GM23248 (cell line): Measurements from ENCODE around the gene WWOX. TPM values are rescaled to one million over a fixed set of nuclear protein-coding genes. Genes with fewer than 3 reads are reported as not detected.

Experiments
- DNase-seq: peaks from one replicate; pipeline ENCODE4 v3.0.0-alpha.2; 2015
- H2AFZ ChIP-seq: fragments of 200-600 bp; sonication (generic); 2 replicates; pipeline ENCODE4 v1.6.1; 2016; ENCODE audit warnings: antibody characterized with exemption
- H3F3A ChIP-seq: fragments of 200-600 bp; sonication (generic); 2 replicates; pipeline ENCODE4 v1.6.1; 2016; ENCODE audit warnings: mild to moderate bottlenecking, antibody characterized with exemption, mixed run types; ENCODE audit not compliant: insufficient read depth
- H3K27ac ChIP-seq: fragments of 200-600 bp; sonication (generic); 2 replicates; pipeline ENCODE4 v1.5.1; 2016; ENCODE audit warnings: mild to moderate bottlenecking
- H3K27me3 ChIP-seq: fragments of 200-600 bp; sonication (generic); replicated peaks from 2 replicates; pipeline ENCODE4 v1.6.1; 2016; ENCODE audit warnings: mild to moderate bottlenecking; ENCODE audit not compliant: insufficient read depth
- H3K36me3 ChIP-seq: fragments of 200-600 bp; sonication (generic); 2 replicates; pipeline ENCODE4 v1.6.1; 2016; ENCODE audit warnings: low read depth, mild to moderate bottlenecking
- H3K4me1 ChIP-seq: fragments of 200-600 bp; sonication (generic); 2 replicates; pipeline ENCODE4 v1.6.1; 2016; ENCODE audit warnings: mild to moderate bottlenecking; ENCODE audit not compliant: insufficient read depth
- H3K4me2 ChIP-seq: fragments of 200-600 bp; sonication (generic); one replicate; pipeline ENCODE4 v1.6.1; 2016; ENCODE audit warnings: mild to moderate bottlenecking; ENCODE audit not compliant: unreplicated experiment
- H3K4me3 ChIP-seq: fragments of 200-600 bp; sonication (generic); 2 replicates; pipeline ENCODE4 v1.5.1; 2016; ENCODE audit warnings: mild to moderate bottlenecking
- H3K79me2 ChIP-seq: fragments of 200-600 bp; sonication (generic); 2 replicates; pipeline ENCODE4 v1.6.1; 2016; ENCODE audit warnings: mild to moderate bottlenecking; ENCODE audit not compliant: insufficient read depth
- H3K9ac ChIP-seq: fragments of 200-600 bp; sonication (generic); 2 replicates; pipeline ENCODE4 v1.6.1; 2016; ENCODE audit warnings: mild to moderate bottlenecking
- H3K9me2 ChIP-seq: fragments of 200-600 bp; sonication (generic); 2 replicates; pipeline ENCODE4 v1.6.1; 2016; ENCODE audit warnings: mixed run types, mild to moderate bottlenecking, moderate library complexity; ENCODE audit not compliant: insufficient read depth
- H3K9me3 ChIP-seq: fragments of 200-600 bp; sonication (generic); one replicate; pipeline ENCODE4 v1.6.1; 2017; ENCODE audit warnings: low read depth
- H4K20me1 ChIP-seq: fragments of 200-600 bp; sonication (generic); 2 replicates; pipeline ENCODE4 v1.6.0; 2016; ENCODE audit not compliant: insufficient read depth
- EZH2 ChIP-seq: fragments of 200-600 bp; sonication (generic); IDR thresholded peaks from 2 replicates; pipeline ENCODE4 v1.6.1; 2018; ENCODE audit warnings: antibody characterized with exemption, mild to moderate bottlenecking; ENCODE audit not compliant: insufficient read depth, poor library complexity, severe bottlenecking
- EZH2phosphoT487 ChIP-seq: fragments of 200-600 bp; sonication (generic); IDR thresholded peaks from 2 replicates; pipeline ENCODE4 v1.6.1; 2018; ENCODE audit warnings: antibody characterized with exemption, moderate library complexity, mild to moderate bottlenecking, low read depth; ENCODE audit not compliant: insufficient read depth
- WGBS, 2 experiments: methylation state at CpG; one replicate each; pipeline ENCODE4 v1.1.6; 2015 to 2017; ENCODE audit warnings: low lambda C conversion rate in 2 of 2, low coverage in 1 of 2; ENCODE audit errors: missing lambda C conversion rate in 2 of 2; 5-methylcytosine and 5-hydroxymethylcytosine counted together
- in situ Hi-C: fragments of 300-500 bp; cut with MboI; formaldehyde crosslinking; loops from 2 replicates; pipeline ENCODE4 v1.15.0; 2020
- polyA plus RNA-seq: library from polyadenylated mRNA; unstranded; fragments of >200 nt; fragmentation: Nextera tagmentation; extraction: Ambion mirVana; gene quantifications from 2 replicates; pipeline ENCODE4 v1.2.1, GENCODE V29; 2016
- total RNA-seq: library from RNA; depleted of rRNA; stranded (reverse); fragments of >200 nt; shearing (Covaris generic); gene quantifications from 2 replicates; pipeline ENCODE4 v1.2.3, GENCODE V29; 2014

The WWOX gene
- total and polyA plus RNA-seq, 2 experiments from 2014 or later: 4.5 to 6.6 TPM

- H3K27ac ChIP-seq: no peak overlapping the region
- DNase-seq: no peak
- no peaks in the 10 kb centered on the region for H3K9me2 ChIP-seq
- H2AFZ ChIP-seq: no peak overlapping the region
- no peaks in the 10 kb centered on the region for H4K20me1 ChIP-seq
- H3K4me3 ChIP-seq: no peak overlapping the region
- no peaks in the 10 kb centered on the region for H3K9me3 ChIP-seq
- H3K79me2 ChIP-seq: no peaks in the 10 kb centered on the region
- H3F3A ChIP-seq: no peaks in the 10 kb centered on the region
- H3K4me1 ChIP-seq: no peaks in the 10 kb centered on the region
- no peaks in the 10 kb centered on the region for H3K27me3 ChIP-seq
- no peak overlapping the region for H3K4me2 ChIP-seq
- no peaks in the 10 kb centered on the region for H3K36me3 ChIP-seq
- no peak for TF ChIP-seq EZH2phosphoT487
- 16 to 26% methylated on average over 3 of the region's 3 CpGs for WGBS, 2 experiments
- no peak overlapping the region for H3K9ac ChIP-seq
- in situ Hi-C loops: no loop called here
Measured at GRCh38 chr16:78920621-78921020, 821.2 kb downstream of the WWOX start.

GRCh38 chr16:78925083-78925767, 825.8 kb downstream of the WWOX start:
- peak; percentile 23 for DNase-seq
- no peaks in the 10 kb centered on the region for H3K79me2 ChIP-seq
- no peak overlapping the region for H3K4me2 ChIP-seq
- no peaks in the 10 kb centered on the region for H3K36me3 ChIP-seq
- H3F3A ChIP-seq: no peaks in the 10 kb centered on the region
- H4K20me1 ChIP-seq: no peaks in the 10 kb centered on the region
- no peaks in the 10 kb centered on the region for H3K4me1 ChIP-seq
- no peak overlapping the region for H2AFZ ChIP-seq
- H3K9ac ChIP-seq: no peak overlapping the region
- H3K27me3 ChIP-seq: no peaks in the 10 kb centered on the region
- H3K9me2 ChIP-seq: no peaks in the 10 kb centered on the region
- TF ChIP-seq EZH2: no peak
- no peak for TF ChIP-seq EZH2phosphoT487
- H3K4me3 ChIP-seq: no peak overlapping the region
- no peaks in the 10 kb centered on the region for H3K9me3 ChIP-seq
- no peak overlapping the region for H3K27ac ChIP-seq
- 11 to 16% methylated on average over 8 of the region's 8 CpGs for WGBS, 2 experiments
- in situ Hi-C loops: no loop called here

- Histone ChIP-seq H3K4me2 (no peak overlapping the region), H4K20me1 (no peaks in the 10 kb centered on the region), H3K4me3 (no peak overlapping the region), H3K9me2 (no peaks in the 10 kb centered on the region), H3K9me3 (no peaks in the 10 kb centered on the region), H3K79me2 (no peaks in the 10 kb centered on the region), H3K36me3 (no peaks in the 10 kb centered on the region), H3K9ac (no peak overlapping the region), H3K4me1 (no peaks in the 10 kb centered on the region), H3F3A (no peaks in the 10 kb centered on the region), H2AFZ (no peak overlapping the region), H3K27me3 (no peaks in the 10 kb centered on the region), H3K27ac (no peak overlapping the region)
- 42% methylated on average over 5 of the region's 5 CpGs for WGBS, 2 experiments
- in situ Hi-C loops: no loop called here
- no peak for TF ChIP-seq EZH2phosphoT487
- TF ChIP-seq EZH2: no peak
- DNase-seq: no peak
Measured at GRCh38 chr16:78926723-78927210, 827.3 kb downstream of the WWOX start.

- no peaks in the 10 kb centered on the region for H3K79me2 ChIP-seq
- H3K27ac ChIP-seq: no peak overlapping the region
- no peaks in the 10 kb centered on the region for H4K20me1 ChIP-seq
- 41% methylated on average over 4 of the region's 4 CpGs for WGBS, 2 experiments
- H3K27me3 ChIP-seq: no peaks in the 10 kb centered on the region
- H3K9me2 ChIP-seq: no peaks in the 10 kb centered on the region
- in situ Hi-C loops: no loop called here
- H3K9ac ChIP-seq: no peak overlapping the region
- no peak overlapping the region for H2AFZ ChIP-seq
- no peaks in the 10 kb centered on the region for H3K36me3 ChIP-seq
- TF ChIP-seq EZH2 (no peak), EZH2phosphoT487 (no peak)
- no peaks in the 10 kb centered on the region for H3K9me3 ChIP-seq
- no peaks in the 10 kb centered on the region for H3K4me1 ChIP-seq
- no peak overlapping the region for H3K4me2 ChIP-seq
- H3K4me3 ChIP-seq: no peak overlapping the region
- H3F3A ChIP-seq: no peaks in the 10 kb centered on the region
- DNase-seq: no peak
Measured at GRCh38 chr16:78927766-78928165, 828.3 kb downstream of the WWOX start.
